ENCODE measurements around the gene RSPRY1. TPM values are rescaled to one million over a fixed set of nuclear protein-coding genes. Genes with fewer than 3 reads are reported as not detected.
"Not testable (repeated sequence)": the region's sequence is repeated elsewhere in the genome, so short reads cannot be mapped to it uniquely, and the experiment has no call there.

RSPRY1 gene
- total RNA-seq, 1 donor from 2014 or later, result 49.9 TPM

DNA sequence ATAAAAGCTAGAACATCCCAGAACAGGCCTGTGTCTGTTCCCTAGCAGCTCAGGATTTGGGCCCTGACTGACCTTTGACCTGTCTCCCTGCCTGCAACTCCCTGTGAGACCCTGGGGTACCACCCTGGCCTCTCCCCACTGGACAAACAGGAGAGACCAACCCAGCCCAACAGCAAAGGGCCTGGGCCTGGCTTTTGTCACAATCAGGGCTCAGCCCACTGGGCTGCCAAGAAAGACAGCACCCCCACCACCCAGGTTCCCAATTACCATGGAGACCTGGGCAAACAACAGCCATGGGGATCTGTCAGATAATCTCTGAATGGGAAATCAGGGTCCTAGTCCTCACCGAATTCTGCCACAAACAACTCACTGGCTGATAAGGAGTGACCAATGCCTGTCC is 87.2 kb downstream of the RSPRY1 start:
- DNase-seq, result no peak

DNA sequence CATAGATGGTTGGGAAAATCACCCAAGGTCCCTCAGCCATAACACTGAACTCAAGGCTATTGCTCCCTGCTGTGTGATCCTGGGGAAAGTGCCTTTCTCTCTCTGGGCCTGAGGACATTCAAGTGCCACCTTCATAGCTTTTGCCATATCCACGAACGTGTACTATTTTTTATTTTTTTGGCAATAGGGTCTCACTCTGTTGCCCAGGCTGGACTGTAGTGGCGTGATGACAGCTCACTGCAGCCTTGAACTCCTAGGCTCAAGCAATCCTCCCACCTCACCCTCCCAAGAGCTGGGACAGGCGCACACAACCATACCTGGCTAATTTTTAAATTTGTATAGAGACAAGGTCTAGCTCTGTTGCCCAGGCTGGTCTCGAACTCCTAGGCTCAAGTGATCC is 87.7 kb downstream of the RSPRY1 start:
- no peak for DNase-seq

DNA sequence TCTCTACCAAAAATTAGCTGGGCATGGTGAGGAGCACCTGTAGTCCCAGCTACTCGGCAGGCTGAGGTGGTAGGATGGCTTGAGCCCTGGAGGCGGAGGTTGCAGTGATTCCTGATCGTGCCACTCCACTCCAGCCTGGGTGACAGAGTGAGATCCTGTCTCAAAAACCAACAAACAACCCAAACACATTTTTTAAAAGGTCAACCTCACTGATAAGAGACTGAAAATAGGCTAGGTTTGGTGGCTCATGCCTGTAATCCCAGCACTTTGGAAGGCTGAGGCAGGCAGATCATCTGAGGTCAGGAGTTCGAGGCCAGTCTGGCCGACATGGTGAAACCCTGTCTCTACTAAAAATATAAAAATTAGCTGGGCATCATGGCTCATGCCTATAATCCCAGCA is 89.8 kb downstream of the RSPRY1 start:
- DNase-seq, result not testable (repeated sequence)

DNA sequence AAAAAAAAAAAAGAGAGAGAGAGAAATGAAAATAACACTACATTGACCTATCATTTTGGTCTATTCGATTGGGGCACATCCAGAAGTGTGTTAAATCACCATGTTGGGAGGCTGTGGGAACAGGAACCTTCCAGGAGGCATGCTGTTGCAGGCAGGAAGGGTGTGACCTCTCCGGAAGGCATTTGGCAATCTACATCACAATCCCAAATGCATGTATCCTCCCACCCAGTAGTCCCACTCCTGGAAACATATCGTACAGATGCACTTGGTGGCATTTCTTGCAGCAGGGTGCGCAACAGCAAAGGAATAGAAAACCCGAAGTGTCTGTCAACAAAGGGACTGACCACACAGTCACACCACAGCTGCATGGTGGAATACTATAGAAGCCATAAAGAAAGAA is 90.5 kb downstream of the RSPRY1 start:
- DNase-seq, result no peak

DNA sequence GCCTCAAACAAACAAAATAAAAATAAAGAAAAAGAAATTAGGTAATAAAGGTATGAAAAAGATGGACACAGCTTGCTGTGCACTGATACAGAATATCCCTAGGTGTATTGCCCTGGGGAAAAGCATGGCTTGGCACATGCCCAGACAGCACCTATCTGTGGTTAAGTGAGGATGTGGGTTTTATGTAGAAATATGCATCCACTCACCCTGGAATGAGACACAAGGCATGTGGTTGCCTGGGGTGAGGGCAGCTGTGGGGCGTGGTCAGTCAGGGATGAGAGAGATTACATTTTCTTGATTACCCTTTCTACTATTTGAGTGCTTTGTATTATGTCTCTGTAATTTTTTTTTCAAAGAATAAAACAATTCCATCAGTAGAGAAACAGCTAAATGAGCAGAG is 91.5 kb downstream of the RSPRY1 start:
- no peak for DNase-seq

DNA sequence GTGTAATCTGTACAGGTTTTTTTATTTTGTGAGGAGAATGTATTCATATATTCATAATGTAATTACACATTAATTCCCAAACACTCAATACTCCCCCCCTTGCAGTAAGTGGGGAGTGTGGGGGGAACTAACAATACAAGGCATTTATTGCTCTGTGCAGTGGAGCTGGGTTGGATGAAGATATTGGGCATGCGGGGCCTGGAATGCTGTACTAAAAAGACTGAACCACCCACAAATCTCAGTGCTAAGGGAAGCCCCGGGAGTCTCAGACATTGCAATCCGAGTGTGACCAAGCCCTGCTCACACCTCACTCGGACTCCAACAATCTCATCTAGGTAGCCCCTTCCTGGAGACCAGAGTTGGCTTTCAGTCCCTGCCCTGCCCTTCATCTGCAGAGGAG is 92.4 kb downstream of the RSPRY1 start:
- no peak for DNase-seq

DNA sequence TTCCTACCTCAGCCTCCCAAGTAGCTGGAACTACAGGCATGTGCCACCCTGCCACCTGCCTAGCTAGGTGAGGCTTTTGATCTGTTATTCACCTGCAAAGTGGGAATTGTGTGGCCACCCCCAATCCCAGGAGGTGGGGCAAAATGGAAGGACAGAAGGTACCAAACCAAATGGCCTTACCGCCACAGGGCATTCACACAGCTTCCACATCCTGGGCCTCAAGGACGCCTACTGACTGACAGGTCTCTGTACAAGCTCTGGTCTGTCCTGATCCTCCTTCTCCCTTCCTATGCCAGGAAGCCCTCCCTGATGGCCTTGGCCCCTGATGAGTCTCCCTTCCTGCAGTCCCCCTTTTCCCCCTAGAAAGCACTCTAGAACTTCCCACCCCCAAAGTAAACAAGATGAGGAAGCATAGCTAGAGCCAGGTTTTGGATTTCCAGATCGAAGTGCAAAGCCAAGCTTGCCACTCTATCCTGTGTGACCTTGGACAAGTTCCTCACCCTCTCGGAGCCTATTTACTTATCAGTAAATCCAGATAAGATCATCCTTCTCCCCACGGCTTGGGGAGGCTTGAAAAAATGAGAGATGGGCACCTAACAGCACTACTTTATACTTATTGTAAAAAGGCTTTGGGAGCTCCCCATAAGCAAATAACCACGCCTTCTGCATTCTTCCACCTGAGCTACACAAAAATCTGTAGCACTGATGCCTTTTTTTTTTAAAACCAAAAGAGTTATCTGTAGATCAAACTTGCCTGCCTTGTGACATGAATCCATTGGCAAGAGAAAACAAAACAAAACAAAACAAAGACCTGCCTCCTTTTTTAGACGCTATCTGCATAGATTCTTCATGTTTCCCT is 93.9 kb downstream of the RSPRY1 start:
- DNase-seq, result no peak

DNA sequence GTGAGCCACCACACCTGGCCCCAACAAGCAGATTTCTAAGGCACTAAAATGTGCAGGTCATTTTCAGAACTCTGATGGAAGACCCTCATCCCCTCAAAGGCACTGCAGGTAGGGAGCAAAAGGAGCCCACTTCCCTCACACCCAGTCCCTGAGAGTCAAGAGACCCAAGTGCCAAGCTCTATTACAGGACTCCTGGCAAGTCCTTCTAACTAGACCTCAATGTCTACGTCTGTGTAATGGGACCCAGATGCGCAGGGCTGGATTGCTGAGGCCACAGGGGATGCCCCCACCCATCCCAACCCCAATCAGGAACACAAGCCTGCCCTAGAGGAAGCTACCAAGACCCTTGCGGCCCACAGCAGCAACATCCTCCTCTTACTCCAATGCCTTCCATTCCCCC is 95.7 kb downstream of the RSPRY1 start:
- DNase-seq, result no peak

DNA sequence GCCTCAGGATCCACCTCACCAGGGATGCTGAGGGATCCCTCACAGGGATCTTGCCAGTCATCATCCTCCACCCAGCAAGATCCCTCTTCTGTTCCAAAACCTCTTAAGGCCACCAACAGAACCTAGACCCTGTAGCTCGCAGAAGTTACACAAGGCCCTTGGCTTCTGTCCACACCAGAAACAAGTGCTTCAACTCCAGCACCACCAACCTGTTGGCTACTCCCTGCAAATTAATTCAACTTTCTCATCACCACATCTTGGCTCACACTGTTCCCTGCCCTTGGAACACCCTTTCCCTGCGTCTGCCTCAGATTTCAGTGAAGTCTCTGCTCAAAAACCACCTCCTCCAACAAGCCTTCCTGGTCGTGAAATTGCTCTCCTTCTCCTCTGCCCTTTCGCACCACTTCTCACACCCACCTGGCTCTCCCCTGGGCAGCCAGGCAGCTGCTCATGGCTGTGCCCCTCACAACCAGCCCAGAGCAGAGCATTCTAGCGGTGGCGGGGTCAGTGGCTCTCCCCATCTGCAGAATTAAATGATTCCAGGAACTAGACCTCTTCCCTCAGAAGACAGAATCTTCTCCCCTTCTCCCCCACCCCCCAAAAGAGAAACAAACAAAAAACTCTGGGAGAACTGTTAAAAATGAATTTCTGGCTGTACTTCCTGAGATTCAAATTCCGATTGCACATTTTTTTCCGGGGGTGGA is 96.5 kb downstream of the RSPRY1 start:
- DNase-seq, result no peak

DNA sequence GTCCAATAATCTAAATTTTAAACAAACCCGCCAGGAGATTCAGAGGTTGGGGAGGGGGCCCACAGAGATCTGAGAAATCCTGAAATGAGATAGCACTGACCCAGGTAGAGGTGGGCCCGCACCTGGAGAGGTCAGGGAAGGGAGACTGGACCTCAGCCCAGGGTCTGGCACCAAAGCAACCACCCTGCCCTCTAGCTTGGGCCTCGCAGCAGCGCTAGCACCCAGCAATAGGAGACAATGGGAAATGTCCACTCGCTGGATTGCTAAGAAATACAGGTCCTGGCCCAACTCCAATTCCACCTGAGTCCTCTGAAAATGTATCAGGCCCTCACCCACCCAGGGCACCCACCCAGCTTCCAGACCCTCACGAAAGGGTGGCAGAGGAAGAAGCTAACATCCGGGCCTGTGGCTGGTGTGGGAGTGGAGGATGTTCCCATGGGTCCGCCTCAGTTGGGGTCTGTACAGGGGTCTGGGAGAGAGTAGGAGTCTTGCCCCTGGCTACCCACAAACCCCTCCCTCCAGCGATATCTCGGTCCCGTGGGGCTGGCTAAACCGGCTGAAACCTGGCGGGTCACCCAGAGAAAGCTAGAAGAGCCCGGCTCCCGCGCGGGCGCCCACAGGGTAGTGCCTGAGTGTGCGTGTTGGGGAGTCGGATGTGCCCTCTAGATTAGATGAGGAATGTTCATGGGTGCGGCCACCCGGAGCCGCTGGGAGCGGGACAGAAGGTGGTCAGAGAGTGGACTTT is 97.3 kb downstream of the RSPRY1 start:
- no peak for DNase-seq

DNA sequence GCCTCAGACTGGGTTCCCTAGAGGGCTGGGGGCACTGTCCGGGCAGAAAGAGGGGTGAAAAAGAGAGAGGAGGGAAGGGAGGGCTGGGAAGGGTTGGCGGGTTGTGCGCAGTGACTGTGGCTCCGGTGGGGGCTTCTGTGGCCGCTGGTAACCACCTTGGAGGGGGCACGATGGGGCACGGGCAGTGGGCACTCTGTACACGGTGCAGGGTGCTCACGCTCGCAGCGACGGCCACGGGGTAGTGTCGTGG is 97.8 kb downstream of the RSPRY1 start:
- no peak for DNase-seq

DNA sequence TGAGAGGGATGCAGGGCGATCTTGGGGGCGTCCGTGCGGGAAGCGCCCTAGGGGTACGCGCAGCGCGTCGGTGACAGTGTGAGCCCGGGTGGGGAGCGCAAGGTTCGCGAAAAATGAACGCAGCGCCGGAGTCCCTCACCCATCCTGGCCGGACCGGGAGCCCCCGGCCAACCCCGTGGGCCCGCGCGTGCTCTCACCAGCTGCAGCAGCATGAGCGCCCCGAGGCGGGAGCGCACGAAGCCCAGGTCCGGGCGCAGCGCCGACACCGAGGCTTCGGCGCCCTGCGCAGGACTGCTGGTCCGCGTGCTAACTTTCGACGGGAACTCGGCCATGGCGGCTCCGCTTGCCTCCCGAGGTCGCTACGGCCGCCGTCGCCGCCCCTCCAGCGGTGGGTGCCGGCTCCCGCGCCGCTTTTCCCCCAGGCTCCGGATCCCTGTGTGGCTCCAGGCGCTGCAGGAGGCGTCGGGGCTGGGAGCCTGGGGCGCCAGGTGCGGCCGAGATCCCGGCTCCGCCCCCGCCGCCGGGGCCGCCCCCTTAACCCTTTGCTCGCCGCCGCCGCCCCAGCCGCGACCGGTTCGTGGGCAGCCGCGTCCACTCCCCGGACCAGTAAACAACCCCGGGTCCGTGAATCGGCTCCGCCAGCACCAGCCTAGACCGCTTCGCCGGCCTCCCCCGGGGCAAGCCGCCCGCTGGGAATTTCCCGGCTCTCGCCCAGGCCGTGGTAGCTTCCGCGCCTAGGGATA is 98.3 kb downstream of the RSPRY1 start, which contains the start of gene PLLP:
Gene PLLP (minus strand): TSS at position 464 of the 743 bp plus-strand sequence. CDS start 132 bp downstream, at position 332.
- peak; percentile 50 for DNase-seq

DNA sequence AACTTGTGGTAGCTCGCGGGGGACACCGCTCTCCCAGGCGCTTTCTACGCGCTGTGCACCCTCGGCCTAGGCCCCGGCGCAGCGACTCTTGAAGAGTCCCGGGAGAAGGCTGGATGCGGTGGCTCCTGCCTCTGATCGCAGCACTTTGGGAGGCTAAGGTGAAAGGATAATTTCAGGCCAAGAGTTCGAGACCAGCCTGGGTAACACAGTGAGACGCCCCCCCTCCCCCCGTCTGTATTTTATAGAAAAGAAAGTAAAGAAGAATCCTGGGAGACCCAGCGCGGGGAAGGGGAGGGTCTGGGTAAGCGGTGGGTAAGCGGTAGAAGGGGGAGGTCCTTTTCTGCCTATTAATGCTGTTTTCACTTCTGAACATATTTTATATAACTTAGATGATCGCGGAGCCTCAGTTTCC is 98.8 kb downstream of the RSPRY1 start:
- DNase-seq, result no peak

DNA sequence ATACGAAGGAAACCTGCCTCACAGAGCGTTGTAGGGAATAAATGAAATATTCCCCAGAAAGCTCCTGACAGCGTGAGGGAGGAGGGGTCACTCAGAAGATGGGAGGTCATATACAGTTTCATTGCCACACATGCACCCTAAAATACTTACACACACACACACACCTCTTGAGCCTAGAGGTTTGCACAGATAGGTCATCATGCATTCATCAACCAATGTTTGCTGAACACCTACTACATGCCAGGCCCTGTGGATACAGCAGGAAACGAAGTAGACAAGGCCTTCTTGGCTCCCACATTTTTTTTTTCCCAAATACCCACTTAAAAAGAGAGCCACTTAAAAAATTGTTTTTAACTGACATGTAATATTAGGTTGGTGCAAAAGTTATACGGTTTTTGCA is 99.2 kb downstream of the RSPRY1 start:
- DNase-seq, result no peak

DNA sequence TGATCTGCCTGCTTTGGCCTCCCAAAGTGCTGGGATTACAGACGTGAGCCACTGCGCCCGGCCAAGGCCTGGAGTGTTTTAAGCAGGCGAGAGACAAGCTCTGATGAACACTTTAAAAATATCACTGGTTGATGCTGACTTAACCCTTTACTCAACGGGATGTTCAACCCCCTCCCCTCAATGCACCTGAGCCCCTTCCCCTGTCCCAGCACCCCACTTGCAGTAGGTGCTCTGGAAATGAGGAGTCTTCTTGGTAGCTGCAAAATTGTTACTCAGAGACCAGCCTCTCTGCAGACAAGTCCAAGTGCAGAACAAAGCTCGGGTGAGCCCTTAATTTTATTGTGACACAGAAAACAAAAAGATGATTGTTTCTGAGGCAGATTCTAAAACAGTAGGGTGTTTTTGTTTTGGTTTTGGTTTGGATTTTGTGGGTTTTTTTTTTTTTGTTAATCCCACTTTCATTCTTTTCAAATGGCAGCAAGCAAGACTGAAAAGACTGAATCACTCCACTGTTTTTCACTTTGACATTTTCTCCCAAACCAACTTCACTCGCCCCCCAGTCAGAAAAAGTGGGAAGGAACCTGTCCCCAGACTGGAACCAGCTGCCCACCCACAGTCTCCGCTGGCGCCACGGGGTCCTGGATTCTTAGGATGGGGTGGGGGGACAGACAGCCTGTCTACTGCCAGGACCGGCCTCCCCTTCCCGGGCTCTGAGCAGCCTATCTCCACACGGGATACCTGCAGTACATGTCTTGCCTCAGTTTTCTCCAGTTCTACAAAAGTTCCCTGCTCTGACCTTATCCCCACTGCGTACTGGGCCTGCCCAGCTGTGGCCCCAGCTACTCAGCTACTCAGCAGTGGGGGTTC is 103.5 kb downstream of the RSPRY1 start:
- DNase-seq, result no peak

Other genes with a start within 250 kb of the RSPRY1 start
- 1.4 TPM for gene CETP, start 224.4 kb upstream of the RSPRY1 start, total RNA-seq
- 14.2 TPM for gene NLRC5, start 196.8 kb upstream of the RSPRY1 start, total RNA-seq
- gene CPNE2, start 93.7 kb upstream of the RSPRY1 start, total RNA-seq, result 23.3 TPM
- 55.0 TPM for gene PSME3IP1, start 290 bp upstream of the RSPRY1 start, total RNA-seq
- 49.3 TPM for gene ARL2BP, start 58.9 kb downstream of the RSPRY1 start, total RNA-seq
- 1.9 TPM for gene PLLP, start 98.3 kb downstream of the RSPRY1 start, total RNA-seq
- not detected for gene CCL22, start 172.5 kb downstream of the RSPRY1 start, total RNA-seq
- 4.2 TPM for gene CX3CL1, start 186.2 kb downstream of the RSPRY1 start, total RNA-seq
- not detected for gene CCL17, start 218.4 kb downstream of the RSPRY1 start, total RNA-seq